ENCODE results near the gene OPCML.

Gene OPCML

GRCh38 chr11:132501356-132501755 is 1030.9 kb downstream of the OPCML start:
- Histone ChIP-seq H3K27me3 (ENCODE audit: insufficient read depth, low read depth, severe bottlenecking) (no peaks in the 10 kb centered on the region), H3K9me3 (ENCODE audit: severe bottlenecking) (no peaks in the 10 kb centered on the region), H3K27ac (no peak overlapping the region), H3K4me3 (ENCODE audit: low read depth, low read length) (no peak overlapping the region), H3K36me3 (no peaks in the 10 kb centered on the region)
- DNase-seq = no peak
- no peak for TF ChIP-seq CTCF (IDR thresholded peaks at IDR 0.05; ENCODE audit: low read depth, low read length)

- no peak for DNase-seq
- Histone ChIP-seq H3K27ac (no peak overlapping the region), H3K9me3 (ENCODE audit: severe bottlenecking) (no peaks in the 10 kb centered on the region), H3K27me3 (ENCODE audit: insufficient read depth, low read depth, severe bottlenecking) (no peaks in the 10 kb centered on the region), H3K36me3 (no peaks in the 10 kb centered on the region), H3K4me3 (ENCODE audit: low read depth, low read length) (no peak overlapping the region)
- no peak for TF ChIP-seq CTCF (IDR thresholded peaks at IDR 0.05; ENCODE audit: low read depth, low read length)
Observed at GRCh38 chr11:132499661-132500060, 1032.6 kb downstream of the OPCML start.

- Histone ChIP-seq H3K9me3 (ENCODE audit: severe bottlenecking) (no peaks in the 10 kb centered on the region), H3K4me3 (ENCODE audit: low read depth, low read length) (no peak overlapping the region), H3K27ac (no peak overlapping the region), H3K36me3 (no peaks in the 10 kb centered on the region), H3K27me3 (ENCODE audit: insufficient read depth, low read depth, severe bottlenecking) (no peaks in the 10 kb centered on the region)
- TF ChIP-seq CTCF (IDR thresholded peaks at IDR 0.05; ENCODE audit: low read depth, low read length) = no peak
- DNase-seq = no peak
Observed at GRCh38 chr11:132496341-132496740, 1036.0 kb downstream of the OPCML start.

- DNase-seq = no peak
- no peak overlapping the region for H3K27ac ChIP-seq
- H3K36me3 ChIP-seq = no peaks in the 10 kb centered on the region
- H3K27me3 ChIP-seq (ENCODE audit: insufficient read depth, low read depth, severe bottlenecking) = no peaks in the 10 kb centered on the region
- H3K4me3 ChIP-seq (ENCODE audit: low read depth, low read length) = no peak overlapping the region
- H3K9me3 ChIP-seq (ENCODE audit: severe bottlenecking) = no peaks in the 10 kb centered on the region
- no peak for TF ChIP-seq CTCF (IDR thresholded peaks at IDR 0.05; ENCODE audit: low read depth, low read length)
Observed at GRCh38 chr11:132493801-132494200, 1038.5 kb downstream of the OPCML start.

GRCh38 chr11:132490978-132491377 is 1041.3 kb downstream of the OPCML start:
- no peak for TF ChIP-seq CTCF (IDR thresholded peaks at IDR 0.05; ENCODE audit: low read depth, low read length)
- Histone ChIP-seq H3K36me3 (no peaks in the 10 kb centered on the region), H3K9me3 (ENCODE audit: severe bottlenecking) (no peaks in the 10 kb centered on the region), H3K4me3 (ENCODE audit: low read depth, low read length) (no peak overlapping the region), H3K27ac (no peak overlapping the region), H3K27me3 (ENCODE audit: insufficient read depth, low read depth, severe bottlenecking) (no peaks in the 10 kb centered on the region)
- no peak for DNase-seq

GRCh38 chr11:132486060-132486459 is 1046.2 kb downstream of the OPCML start:
- TF ChIP-seq CTCF (IDR thresholded peaks at IDR 0.05; ENCODE audit: low read depth, low read length) = no peak
- H3K27ac ChIP-seq = no peak overlapping the region
- no peaks in the 10 kb centered on the region for H3K27me3 ChIP-seq (ENCODE audit: insufficient read depth, low read depth, severe bottlenecking)
- no peak for DNase-seq
- no peaks in the 10 kb centered on the region for H3K36me3 ChIP-seq
- peaks cover 6% of the 10 kb centered on the region for H3K9me3 ChIP-seq (ENCODE audit: severe bottlenecking)
- no peak overlapping the region for H3K4me3 ChIP-seq (ENCODE audit: low read depth, low read length)

Measured in WERI-Rb-1 (cell line).